CD4-positive, alpha-beta T cell (primary cell): Measurements from ENCODE around the gene CNTN6. TPM values are rescaled to one million over a fixed set of nuclear protein-coding genes. Genes with fewer than 3 reads are reported as not detected.

ENCODE experiments used
- ATAC-seq: fragments of 200-7000 bp; cut with Tn5 transposase; one replicate; pipeline ENCODE4 v1.10.0; 2022; ENCODE audit warnings: mild to moderate bottlenecking; ENCODE audit not compliant: poor library complexity
- CTCF ChIA-PET: fragments of 350-600 bp; sonication (Branson Sonifier 250); formaldehyde crosslinking; loops from one replicate; lab custom pipeline; 2021; ENCODE audit warnings: antibody characterized with exemption, inconsistent platforms; lab: Charles Lee
- POLR2A ChIA-PET: fragments of 350-600 bp; sonication (Branson Sonifier 250); formaldehyde crosslinking; loops from one replicate; lab custom pipeline; 2021; ENCODE audit warnings: antibody characterized with exemption, inconsistent platforms; lab: Charles Lee
- DNase-seq, 14 experiments: peaks; one replicate each; pipeline ENCODE4 v3.0.0-alpha.2; 2013 to 2020; ENCODE audit warnings: mixed read lengths in 2 of 14
- H3K27ac ChIP-seq, 2 donors: one replicate each; pipeline versions ENCODE4 v1.5.1 to v1.7.0; 2013; ENCODE audit warnings: low read length in 2 of 2, low read depth in 1 of 2, mild to moderate bottlenecking in 1 of 2
- H3K27me3 ChIP-seq, 2 experiments: 1 replicate in 1 of 2; 2 replicates in 1 of 2; pipeline versions ENCODE4 v1.6.1 to v1.7.0; 2013; ENCODE audit warnings: low read length in 2 of 2, control low read depth in 1 of 2, mild to moderate bottlenecking in 1 of 2, moderate library complexity in 1 of 2; ENCODE audit not compliant: insufficient read depth in 2 of 2, control insufficient read depth in 1 of 2
- H3K36me3 ChIP-seq: one replicate; pipeline ENCODE4 v1.6.1; 2013; ENCODE audit warnings: low read length, control low read depth; ENCODE audit not compliant: insufficient read depth
- H3K4me1 ChIP-seq: one replicate; pipeline ENCODE4 v1.6.1; 2013; ENCODE audit warnings: low read length, control low read depth; ENCODE audit not compliant: insufficient read depth
- H3K4me3 ChIP-seq: one replicate; pipeline ENCODE4 v1.5.1; 2013; ENCODE audit warnings: mild to moderate bottlenecking, low read length, moderate library complexity
- H3K9me3 ChIP-seq, 2 experiments: 1 replicate in 1 of 2; 2 replicates in 1 of 2; pipeline versions ENCODE4 v1.6.1 to v1.7.0; 2013; ENCODE audit warnings: low read length in 2 of 2, mild to moderate bottlenecking in 2 of 2, control low read depth in 1 of 2, moderate library complexity in 1 of 2; ENCODE audit not compliant: control insufficient read depth in 1 of 2, insufficient read depth in 1 of 2
- H3K27ac Mint-ChIP-seq: one replicate; pipeline ENCODE4 v1.8.0; 2020; ENCODE audit warnings: mixed read lengths
- H3K27me3 Mint-ChIP-seq: one replicate; pipeline ENCODE4 v1.8.0; 2021; ENCODE audit warnings: mixed read lengths
- H3K36me3 Mint-ChIP-seq: one replicate; pipeline ENCODE4 v1.8.0; 2021; ENCODE audit warnings: low read depth, mixed read lengths
- H3K4me1 Mint-ChIP-seq: one replicate; pipeline ENCODE4 v1.8.0; 2021; ENCODE audit warnings: low read depth, mixed read lengths
- H3K4me3 Mint-ChIP-seq: one replicate; pipeline ENCODE4 v1.8.0; 2020; ENCODE audit warnings: mild to moderate bottlenecking, mixed read lengths
- H3K9me3 Mint-ChIP-seq: one replicate; pipeline ENCODE4 v1.8.0; 2020; ENCODE audit warnings: mixed read lengths
- CTCF ChIP-seq: fragments of 200-600 bp; IDR thresholded peaks from one replicate; pipeline ENCODE4 v1.8.0; 2022; ENCODE audit warnings: antibody characterized with exemption, mild to moderate bottlenecking
- intact Hi-C, 2 experiments: fragments of 100-400 bp; cut with DNase I in 1 of 2; cut with micrococcal nuclease in 1 of 2; formaldehyde crosslinking; loops; one replicate each; pipeline versions ENCODE4 v1.15.1 to v1.9.0; 2023 to 2025; cut with DNase I, micrococcal nuclease
- total RNA-seq, 174 experiments: library from RNA in 2 of 174; stranded (reverse) in 2 of 174; gene quantifications; one replicate each; pipeline ENCODE4 v1.2.3 and lab custom pipeline; 2021 to 2026

CNTN6 gene
- total RNA-seq, 2 experiments from 2014 or later: not detected

DNA sequence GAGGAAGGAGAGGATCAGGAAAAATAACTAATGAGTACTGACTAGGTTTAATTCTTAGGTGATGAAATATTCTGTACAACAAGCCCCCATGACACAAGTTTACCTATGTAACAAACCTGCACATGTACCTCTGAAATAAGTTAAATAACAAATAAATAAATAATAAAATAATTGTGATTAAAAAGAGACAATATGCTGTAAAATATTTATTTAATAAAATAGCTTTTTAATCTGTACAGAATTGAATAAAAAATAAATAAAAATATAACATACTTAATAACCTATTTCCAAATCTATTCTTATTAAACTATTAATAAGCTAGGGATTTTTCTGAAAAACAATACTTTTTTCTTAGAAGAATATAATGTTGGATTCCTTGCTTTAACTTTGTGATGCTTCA lies 355.6 kb downstream of the CNTN6 start:
- Histone ChIP-seq H3K27ac (no peak overlapping the region), H3K4me3 (no peak overlapping the region), H3K27me3 (no peaks in the 10 kb centered on the region), H3K36me3 (no peaks in the 10 kb centered on the region), H3K9me3 (no peaks in the 10 kb centered on the region), H3K4me1 (no peaks in the 10 kb centered on the region)
- Mint-ChIP-seq H3K36me3 (no peaks in the 10 kb centered on the region), H3K4me1 (no peaks in the 10 kb centered on the region), H3K4me3 (no peak overlapping the region), H3K27ac (no peak overlapping the region), H3K27me3 (no peaks in the 10 kb centered on the region), H3K9me3 (peaks cover 2% of the 10 kb centered on the region)
- CTCF ChIA-PET: no interaction called here
- intact Hi-C loops: no loop called here
- TF ChIP-seq CTCF: no peak
- POLR2A ChIA-PET: no interaction called here
- ATAC-seq (no peak), DNase-seq (no peak)
